Activated CD4-positive, alpha-beta T cell treated with anti-CD3 and anti-CD28 coated beads, Interleukin-2, amount 10 ng/mL, durations not matched to agents 7 days and 5 days (primary cell): ENCODE measurements around the gene GJD4. TPM values are rescaled to one million over a fixed set of nuclear protein-coding genes. Genes with fewer than 3 reads are reported as not detected.

Experiments used
- CTCF ChIA-PET: fragments of 350-600 bp; sonication (Branson Sonifier 250); formaldehyde crosslinking; loops from one replicate; lab custom pipeline; 2021; ENCODE audit warnings: antibody characterized with exemption; lab: Charles Lee
- POLR2A ChIA-PET: fragments of 350-600 bp; sonication (Branson Sonifier 250); formaldehyde crosslinking; loops from one replicate; lab custom pipeline; 2021; ENCODE audit warnings: antibody characterized with exemption; lab: Charles Lee
- DNase-seq: peaks from one replicate; pipeline ENCODE4 v3.0.0-alpha.2; 2020
- H3K27ac Mint-ChIP-seq: one replicate; pipeline ENCODE4 v1.8.0; 2021; ENCODE audit warnings: mild to moderate bottlenecking, moderate library complexity, mixed read lengths
- H3K27me3 Mint-ChIP-seq: one replicate; pipeline ENCODE4 v1.8.0; 2021; ENCODE audit warnings: mixed read lengths
- H3K36me3 Mint-ChIP-seq: one replicate; pipeline ENCODE4 v1.8.0; 2021; ENCODE audit warnings: low read depth, mixed read lengths
- H3K4me1 Mint-ChIP-seq: one replicate; pipeline ENCODE4 v1.8.0; 2021; ENCODE audit warnings: mixed read lengths
- H3K4me3 Mint-ChIP-seq: one replicate; pipeline ENCODE4 v1.8.0; 2021; ENCODE audit warnings: mild to moderate bottlenecking, moderate library complexity, mixed read lengths
- H3K9me3 Mint-ChIP-seq: one replicate; pipeline ENCODE4 v1.8.0; 2021; ENCODE audit warnings: mixed read lengths
- total RNA-seq, 2 experiments: library from RNA; stranded (reverse); gene quantifications; one replicate each; pipeline ENCODE4 v1.2.3, GENCODE V29; 2021

Gene GJD4
- total RNA-seq, 2 experiments from 2014 or later = not detected

- Mint-ChIP-seq H3K9me3 (no peaks in the 10 kb centered on the region), H3K27me3 (no peaks in the 10 kb centered on the region), H3K4me3 (no peak overlapping the region), H3K4me1 (peaks cover 7% of the 10 kb centered on the region), H3K27ac (no peak overlapping the region), H3K36me3 (peaks cover 20% of the 10 kb centered on the region)
- ChIA-PET POLR2A (no interaction called here), CTCF (interaction anchor here (1.4 kb wide), 1 partner anchor 13 kb away, joined by 5 read pairs; no protein-coding TSS in a partner anchor)
- no peak for DNase-seq
These were observed 35.9 kb upstream of the GJD4 start for GRCh38 chr10:35569111-35569707.

GRCh38 chr10:35569836-35570235 is 35.3 kb upstream of the GJD4 start:
- Mint-ChIP-seq H3K36me3 (peaks cover 19% of the 10 kb centered on the region), H3K27me3 (no peaks in the 10 kb centered on the region), H3K4me3 (no peak overlapping the region), H3K27ac (no peak overlapping the region), H3K4me1 (peaks cover 3% of the 10 kb centered on the region), H3K9me3 (no peaks in the 10 kb centered on the region)
- ChIA-PET CTCF (no interaction called here), POLR2A (no interaction called here)
- DNase-seq = no peak

- H3K4me3 Mint-ChIP-seq = no peak overlapping the region
- H3K36me3 Mint-ChIP-seq = peaks cover 21% of the 10 kb centered on the region
- H3K27me3 Mint-ChIP-seq = no peaks in the 10 kb centered on the region
- ChIA-PET POLR2A (no interaction called here), CTCF (no interaction called here)
- peaks cover 2% of the 10 kb centered on the region for H3K9me3 Mint-ChIP-seq
- H3K27ac Mint-ChIP-seq = no peak overlapping the region
- peaks cover 8% of the 10 kb centered on the region for H3K4me1 Mint-ChIP-seq
- no peak for DNase-seq
These were observed 34.7 kb upstream of the GJD4 start for GRCh38 chr10:35570397-35570796.

GRCh38 chr10:35572583-35572982 is 32.6 kb upstream of the GJD4 start:
- CTCF ChIA-PET = interaction anchor here (1.2 to 1.6 kb wide), 2 partner anchors 8 to 9 kb away, joined by 3 to 5 read pairs; no protein-coding TSS in a partner anchor
- Mint-ChIP-seq H3K36me3 (peaks cover 22% of the 10 kb centered on the region), H3K27me3 (no peaks in the 10 kb centered on the region), H3K4me1 (peaks cover 9% of the 10 kb centered on the region), H3K4me3 (no peak overlapping the region), H3K27ac (no peak overlapping the region), H3K9me3 (peaks cover 3% of the 10 kb centered on the region)
- no peak for DNase-seq
- POLR2A ChIA-PET = no interaction called here

- Mint-ChIP-seq H3K4me3 (no peak overlapping the region), H3K27ac (no peak overlapping the region), H3K27me3 (no peaks in the 10 kb centered on the region), H3K4me1 (peaks cover 9% of the 10 kb centered on the region), H3K9me3 (peaks cover 3% of the 10 kb centered on the region), H3K36me3 (peaks cover 22% of the 10 kb centered on the region)
- ChIA-PET POLR2A (no interaction called here), CTCF (interaction anchor here (1.2 to 1.6 kb wide), 2 partner anchors 9 to 11 kb away, joined by 3 to 5 read pairs; no protein-coding TSS in a partner anchor)
- DNase-seq = no peak
These were observed 31.3 kb upstream of the GJD4 start for GRCh38 chr10:35573796-35574195.

GRCh38 chr10:35574924-35575352 is 30.2 kb upstream of the GJD4 start:
- peaks cover 13% of the 10 kb centered on the region for H3K36me3 Mint-ChIP-seq
- no peaks in the 10 kb centered on the region for H3K27me3 Mint-ChIP-seq
- peaks cover 3% of the 10 kb centered on the region for H3K9me3 Mint-ChIP-seq
- H3K4me3 Mint-ChIP-seq = no peak overlapping the region
- no peak overlapping the region for H3K27ac Mint-ChIP-seq
- DNase-seq = no peak
- POLR2A ChIA-PET = no interaction called here
- peaks cover 9% of the 10 kb centered on the region for H3K4me1 Mint-ChIP-seq
- CTCF ChIA-PET = interaction anchor here (2.5 kb wide), 1 partner anchor 11 kb away, joined by 8 read pairs; no protein-coding TSS in a partner anchor

- Mint-ChIP-seq H3K9me3 (peaks cover 3% of the 10 kb centered on the region), H3K36me3 (peaks cover 13% of the 10 kb centered on the region), H3K27ac (no peak overlapping the region), H3K4me1 (peaks cover 9% of the 10 kb centered on the region), H3K27me3 (no peaks in the 10 kb centered on the region), H3K4me3 (no peak overlapping the region)
- no peak for DNase-seq
- ChIA-PET CTCF (interaction anchor here (2.5 kb wide), 1 partner anchor 12 kb away, joined by 8 read pairs; no protein-coding TSS in a partner anchor), POLR2A (no interaction called here)
These were observed 29.5 kb upstream of the GJD4 start for GRCh38 chr10:35575640-35576039.

GRCh38 chr10:35576730-35577129 is 28.4 kb upstream of the GJD4 start:
- ChIA-PET POLR2A (no interaction called here), CTCF (interaction anchor here (2.5 kb wide), 1 partner anchor 13 kb away, joined by 8 read pairs; no protein-coding TSS in a partner anchor)
- peaks cover 9% of the 10 kb centered on the region for H3K4me1 Mint-ChIP-seq
- H3K4me3 Mint-ChIP-seq = no peak overlapping the region
- peaks cover 3% of the 10 kb centered on the region for H3K9me3 Mint-ChIP-seq
- H3K27me3 Mint-ChIP-seq = no peaks in the 10 kb centered on the region
- DNase-seq = no peak
- H3K36me3 Mint-ChIP-seq = peaks cover 8% of the 10 kb centered on the region
- H3K27ac Mint-ChIP-seq = no peak overlapping the region

GRCh38 chr10:35577926-35578617 is 27.1 kb upstream of the GJD4 start:
- Mint-ChIP-seq H3K36me3 (peaks cover 5% of the 10 kb centered on the region), H3K9me3 (peaks cover 3% of the 10 kb centered on the region), H3K4me3 (no peak overlapping the region), H3K27ac (no peak overlapping the region), H3K4me1 (peaks cover 9% of the 10 kb centered on the region), H3K27me3 (no peaks in the 10 kb centered on the region)
- CTCF ChIA-PET = interaction anchor here (0.6 kb wide), 1 partner anchor 362 kb away, joined by 3 read pairs; no protein-coding TSS in a partner anchor
- no peak for DNase-seq
- POLR2A ChIA-PET = no interaction called here

GRCh38 chr10:35578618-35578956 is 26.6 kb upstream of the GJD4 start:
- peaks cover 5% of the 10 kb centered on the region for H3K36me3 Mint-ChIP-seq
- ChIA-PET CTCF (interaction anchor here (0.6 to 1.1 kb wide), 2 partner anchors 10 to 362 kb away, joined by 3 read pairs; no protein-coding TSS in a partner anchor), POLR2A (no interaction called here)
- DNase-seq = no peak
- peaks cover 9% of the 10 kb centered on the region for H3K4me1 Mint-ChIP-seq
- no peaks in the 10 kb centered on the region for H3K27me3 Mint-ChIP-seq
- H3K4me3 Mint-ChIP-seq = no peak overlapping the region
- H3K9me3 Mint-ChIP-seq = peaks cover 3% of the 10 kb centered on the region
- no peak overlapping the region for H3K27ac Mint-ChIP-seq

GRCh38 chr10:35579116-35579515 is 26.0 kb upstream of the GJD4 start:
- ChIA-PET CTCF (interaction anchor here (1.1 kb wide), 1 partner anchor 11 kb away, joined by 3 read pairs; no protein-coding TSS in a partner anchor), POLR2A (no interaction called here)
- no peak overlapping the region for H3K4me3 Mint-ChIP-seq
- H3K36me3 Mint-ChIP-seq = peaks cover 5% of the 10 kb centered on the region
- H3K27ac Mint-ChIP-seq = no peak overlapping the region
- H3K4me1 Mint-ChIP-seq = peaks cover 9% of the 10 kb centered on the region
- DNase-seq = no peak
- H3K27me3 Mint-ChIP-seq = no peaks in the 10 kb centered on the region
- H3K9me3 Mint-ChIP-seq = peaks cover 3% of the 10 kb centered on the region

GRCh38 chr10:35579726-35580422 is 25.3 kb upstream of the GJD4 start:
- H3K4me1 Mint-ChIP-seq = peaks cover 7% of the 10 kb centered on the region
- H3K4me3 Mint-ChIP-seq = no peak overlapping the region
- no peak overlapping the region for H3K27ac Mint-ChIP-seq
- DNase-seq = no peak
- H3K27me3 Mint-ChIP-seq = no peaks in the 10 kb centered on the region
- POLR2A ChIA-PET = no interaction called here
- CTCF ChIA-PET = interaction anchor here (1.1 kb wide), 1 partner anchor 12 kb away, joined by 3 read pairs; no protein-coding TSS in a partner anchor
- peaks cover 5% of the 10 kb centered on the region for H3K36me3 Mint-ChIP-seq
- H3K9me3 Mint-ChIP-seq = peaks cover 3% of the 10 kb centered on the region

- Mint-ChIP-seq H3K4me3 (no peak overlapping the region), H3K27me3 (no peaks in the 10 kb centered on the region), H3K36me3 (peaks cover 3% of the 10 kb centered on the region), H3K9me3 (peaks cover 1% of the 10 kb centered on the region), H3K4me1 (peaks cover 2% of the 10 kb centered on the region), H3K27ac (no peak overlapping the region)
- ChIA-PET CTCF (no interaction called here), POLR2A (no interaction called here)
- no peak for DNase-seq
These were observed 24.7 kb upstream of the GJD4 start for GRCh38 chr10:35580423-35580770.
